Neural progenitor cell (in vitro differentiated cells): ENCODE measurements around the gene RMI1. TPM values are rescaled to one million over a fixed set of nuclear protein-coding genes. Genes with fewer than 3 reads are reported as not detected.

Source experiments
- DNase-seq: peaks from one replicate; pipeline ENCODE4 v3.0.0-alpha.2; 2016; ENCODE audit warnings: low spot score
- H2AFZ ChIP-seq: fragments of 200-600 bp; sonication (generic); replicated peaks from 2 replicates; pipeline ENCODE4 v1.6.1; 2016; ENCODE audit warnings: antibody characterized with exemption
- H3F3A ChIP-seq: fragments of 200-600 bp; sonication (generic); 2 replicates; pipeline ENCODE4 v1.6.1; 2016; ENCODE audit warnings: antibody characterized with exemption, low read depth
- H3K27ac ChIP-seq: fragments of 200-600 bp; sonication (generic); 2 replicates; pipeline ENCODE4 v1.5.1; 2016; ENCODE audit warnings: mild to moderate bottlenecking
- H3K27me3 ChIP-seq: fragments of 200-600 bp; sonication (generic); 2 replicates; pipeline ENCODE4 v1.6.1; 2016; ENCODE audit warnings: mild to moderate bottlenecking, moderate library complexity
- H3K36me3 ChIP-seq: fragments of 200-600 bp; sonication (generic); 2 replicates; pipeline ENCODE4 v1.5.1; 2016
- H3K4me1 ChIP-seq: fragments of 200-600 bp; sonication (generic); 2 replicates; pipeline ENCODE4 v1.6.1; 2016; ENCODE audit warnings: mixed run types
- H3K4me2 ChIP-seq: fragments of 200-600 bp; sonication (generic); 2 replicates; pipeline ENCODE4 v1.6.1; 2016
- H3K4me3 ChIP-seq: fragments of 200-600 bp; sonication (generic); 2 replicates; pipeline ENCODE4 v1.5.1; 2016
- H3K79me2 ChIP-seq: fragments of 200-600 bp; sonication (generic); 2 replicates; pipeline ENCODE4 v1.6.1; 2016; ENCODE audit warnings: low read depth
- H3K9ac ChIP-seq: fragments of 200-600 bp; sonication (generic); 2 replicates; pipeline ENCODE4 v1.6.1; 2016
- H3K9me3 ChIP-seq: fragments of 200-600 bp; sonication (generic); 2 replicates; pipeline ENCODE4 v1.5.1; 2016; ENCODE audit warnings: low read depth
- H4K20me1 ChIP-seq: fragments of 200-600 bp; sonication (generic); 2 replicates; pipeline ENCODE4 v1.6.1; 2016; ENCODE audit warnings: low read depth
- H3K27ac Mint-ChIP-seq: 3 replicates; pipeline ENCODE4 v1.8.0; 2021; ENCODE audit warnings: mixed read lengths
- H3K27me3 Mint-ChIP-seq: 2 replicates; pipeline ENCODE4 v1.8.0; 2022; ENCODE audit warnings: low read depth, mild to moderate bottlenecking, inconsistent platforms, moderate library complexity, mixed read lengths; ENCODE audit not compliant: insufficient read depth
- H3K36me3 Mint-ChIP-seq: 3 replicates; pipeline ENCODE4 v1.8.0; 2021; ENCODE audit warnings: mixed read lengths
- H3K4me1 Mint-ChIP-seq: 3 replicates; pipeline ENCODE4 v1.8.0; 2021; ENCODE audit warnings: mixed read lengths
- H3K4me3 Mint-ChIP-seq: 3 replicates; pipeline ENCODE4 v1.8.0; 2021; ENCODE audit warnings: mild to moderate bottlenecking, moderate library complexity, mixed read lengths
- H3K9me3 Mint-ChIP-seq: 3 replicates; pipeline ENCODE4 v1.8.0; 2020; ENCODE audit warnings: mixed read lengths
- EZH2 ChIP-seq: fragments of 200-600 bp; sonication (generic); IDR thresholded peaks from 2 replicates; pipeline ENCODE4 v1.6.1; 2017; ENCODE audit warnings: antibody characterized with exemption, mild to moderate bottlenecking, moderate library complexity
- EZH2phosphoT487 ChIP-seq: fragments of 200-600 bp; sonication (generic); IDR thresholded peaks from 2 replicates; pipeline ENCODE4 v1.6.1; 2017; ENCODE audit warnings: antibody characterized with exemption
- total RNA-seq: library from RNA; depleted of rRNA; stranded (reverse); fragments of >200 nt; gene quantifications from 2 replicates; pipeline ENCODE4 v1.2.3, GENCODE V29; 2015; ENCODE audit warnings: low replicate concordance
- TF ChIP-seq, protein P1 (sequence below): fragments of 200-600 bp; sonication (generic); IDR thresholded peaks from 2 replicates; pipeline ENCODE4 v1.5.1; 2017; ENCODE audit warnings: antibody characterized with exemption, mild to moderate bottlenecking

The RMI1 gene
- total RNA-seq, 1 donor from 2014 or later: 35.7 TPM

DNA sequence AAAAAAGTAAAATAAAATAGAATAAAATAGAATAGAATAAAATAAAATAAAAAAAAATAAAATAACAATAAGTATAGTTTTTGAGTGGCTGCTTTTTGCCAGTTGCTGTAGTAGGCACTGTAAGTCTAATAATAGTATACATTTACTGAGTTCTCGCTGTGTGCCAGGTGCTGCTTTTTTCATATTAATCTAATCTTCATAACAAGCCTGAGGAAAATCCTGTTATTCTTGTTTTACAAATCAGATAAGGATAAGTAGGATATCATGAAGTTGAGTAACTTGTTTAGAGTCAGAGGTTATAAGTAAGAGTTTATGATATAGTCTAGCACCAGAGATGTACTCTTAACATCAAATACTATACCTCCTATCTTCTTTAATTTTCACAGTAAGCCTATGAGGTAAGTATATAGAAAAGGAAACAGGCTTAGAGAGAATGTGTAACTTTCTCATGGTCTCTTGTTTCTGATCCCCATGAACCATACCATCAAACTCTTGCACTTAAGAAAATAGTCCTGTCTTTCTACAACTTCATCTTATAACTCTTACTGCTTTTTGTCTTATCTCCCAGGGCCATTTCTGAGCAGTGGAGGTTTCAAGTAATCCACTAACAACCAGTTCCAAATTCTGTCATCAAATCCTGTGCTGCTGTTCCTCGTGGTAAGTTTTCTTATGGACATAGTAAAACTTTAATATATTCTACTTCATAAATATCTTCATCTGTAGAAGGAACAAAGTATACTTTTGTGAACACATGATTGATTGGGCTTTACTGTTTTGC is 18.7 kb downstream of the RMI1 start:
- Mint-ChIP-seq H3K9me3 (no peaks in the 10 kb centered on the region), H3K4me1 (no peaks in the 10 kb centered on the region), H3K36me3 (peaks cover 25% of the 10 kb centered on the region), H3K4me3 (no peak overlapping the region), H3K27ac (no peak overlapping the region), H3K27me3 (no peaks in the 10 kb centered on the region)
- H3K9ac ChIP-seq: no peak overlapping the region
- peaks cover 46% of the 10 kb centered on the region for H3K79me2 ChIP-seq
- H3K27me3 ChIP-seq: no peaks in the 10 kb centered on the region
- no peak overlapping the region for H3K4me2 ChIP-seq
- H2AFZ ChIP-seq: no peak overlapping the region
- TF ChIP-seq, protein P1, sequence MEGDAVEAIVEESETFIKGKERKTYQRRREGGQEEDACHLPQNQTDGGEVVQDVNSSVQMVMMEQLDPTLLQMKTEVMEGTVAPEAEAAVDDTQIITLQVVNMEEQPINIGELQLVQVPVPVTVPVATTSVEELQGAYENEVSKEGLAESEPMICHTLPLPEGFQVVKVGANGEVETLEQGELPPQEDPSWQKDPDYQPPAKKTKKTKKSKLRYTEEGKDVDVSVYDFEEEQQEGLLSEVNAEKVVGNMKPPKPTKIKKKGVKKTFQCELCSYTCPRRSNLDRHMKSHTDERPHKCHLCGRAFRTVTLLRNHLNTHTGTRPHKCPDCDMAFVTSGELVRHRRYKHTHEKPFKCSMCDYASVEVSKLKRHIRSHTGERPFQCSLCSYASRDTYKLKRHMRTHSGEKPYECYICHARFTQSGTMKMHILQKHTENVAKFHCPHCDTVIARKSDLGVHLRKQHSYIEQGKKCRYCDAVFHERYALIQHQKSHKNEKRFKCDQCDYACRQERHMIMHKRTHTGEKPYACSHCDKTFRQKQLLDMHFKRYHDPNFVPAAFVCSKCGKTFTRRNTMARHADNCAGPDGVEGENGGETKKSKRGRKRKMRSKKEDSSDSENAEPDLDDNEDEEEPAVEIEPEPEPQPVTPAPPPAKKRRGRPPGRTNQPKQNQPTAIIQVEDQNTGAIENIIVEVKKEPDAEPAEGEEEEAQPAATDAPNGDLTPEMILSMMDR: no peak
- TF ChIP-seq EZH2 (no peak), EZH2phosphoT487 (no peak)
- H3K4me1 ChIP-seq: no peaks in the 10 kb centered on the region
- no peaks in the 10 kb centered on the region for H3F3A ChIP-seq
- H3K27ac ChIP-seq: no peak overlapping the region
- H4K20me1 ChIP-seq: peaks cover 32% of the 10 kb centered on the region
- H3K4me3 ChIP-seq: no peak overlapping the region
- no peak for DNase-seq
- H3K9me3 ChIP-seq: no peaks in the 10 kb centered on the region
- H3K36me3 ChIP-seq: peaks cover 19% of the 10 kb centered on the region

DNA sequence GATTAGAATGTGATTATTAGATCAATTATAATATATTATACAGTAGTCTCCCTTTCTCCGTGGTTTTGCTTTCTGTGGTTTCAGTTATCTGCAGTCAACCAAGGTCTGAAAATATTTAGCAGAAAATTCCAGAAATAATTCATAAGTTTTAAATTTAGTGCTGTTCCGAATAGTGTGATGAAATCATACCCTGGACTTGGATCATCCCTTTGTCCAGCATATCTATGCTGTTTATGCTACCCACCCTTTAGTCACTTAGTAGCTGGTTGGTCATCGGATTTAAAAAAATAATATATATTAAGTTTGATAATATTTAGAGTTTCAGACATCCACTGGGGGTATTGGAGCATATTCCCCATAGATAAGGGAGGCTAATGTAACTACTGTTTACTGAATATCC is 19.6 kb downstream of the RMI1 start:
- Histone ChIP-seq H3K79me2 (peaks cover 37% of the 10 kb centered on the region), H3K27ac (no peak overlapping the region), H2AFZ (no peak overlapping the region), H3K36me3 (peaks cover 19% of the 10 kb centered on the region), H3F3A (no peaks in the 10 kb centered on the region), H3K9me3 (no peaks in the 10 kb centered on the region), H3K4me3 (no peak overlapping the region), H4K20me1 (peaks cover 29% of the 10 kb centered on the region), H3K9ac (no peak overlapping the region), H3K4me2 (no peak overlapping the region), H3K27me3 (no peaks in the 10 kb centered on the region), H3K4me1 (no peaks in the 10 kb centered on the region)
- Mint-ChIP-seq H3K27ac (no peak overlapping the region), H3K4me1 (no peaks in the 10 kb centered on the region), H3K4me3 (no peak overlapping the region), H3K36me3 (peaks cover 28% of the 10 kb centered on the region), H3K27me3 (no peaks in the 10 kb centered on the region), H3K9me3 (no peaks in the 10 kb centered on the region)
- TF ChIP-seq, protein P1: no peak
- TF ChIP-seq EZH2phosphoT487: no peak
- no peak for TF ChIP-seq EZH2
- DNase-seq: no peak

DNA sequence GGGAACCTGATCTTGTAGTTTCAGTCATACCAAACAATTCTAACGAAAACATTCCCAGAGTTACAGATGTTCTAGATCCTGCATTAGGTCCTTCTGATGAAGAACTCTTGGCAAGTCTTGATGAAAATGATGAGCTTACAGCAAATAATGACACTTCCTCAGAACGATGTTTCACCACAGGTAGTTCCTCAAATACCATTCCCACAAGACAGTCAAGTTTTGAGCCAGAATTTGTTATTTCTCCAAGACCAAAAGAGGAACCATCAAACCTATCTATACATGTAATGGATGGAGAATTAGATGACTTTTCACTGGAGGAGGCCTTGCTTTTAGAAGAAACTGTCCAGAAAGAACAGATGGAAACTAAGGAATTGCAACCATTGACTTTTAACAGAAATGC is 21.0 kb downstream of the RMI1 start:
- H3K9ac ChIP-seq: no peak overlapping the region
- H3K4me1 ChIP-seq: no peaks in the 10 kb centered on the region
- TF ChIP-seq EZH2 (no peak), EZH2phosphoT487 (no peak)
- TF ChIP-seq, protein P1: no peak
- peaks cover 28% of the 10 kb centered on the region for H3K36me3 Mint-ChIP-seq
- H3K36me3 ChIP-seq: peaks cover 16% of the 10 kb centered on the region
- H3K4me3 Mint-ChIP-seq: no peak overlapping the region
- no peak overlapping the region for H3K4me2 ChIP-seq
- H3K9me3 ChIP-seq: no peaks in the 10 kb centered on the region
- no peak for DNase-seq
- H3K79me2 ChIP-seq: peaks cover 23% of the 10 kb centered on the region
- no peaks in the 10 kb centered on the region for H3K4me1 Mint-ChIP-seq
- peaks cover 16% of the 10 kb centered on the region for H4K20me1 ChIP-seq
- peaks cover 2% of the 10 kb centered on the region for H3K9me3 Mint-ChIP-seq
- no peaks in the 10 kb centered on the region for H3F3A ChIP-seq
- H3K27ac Mint-ChIP-seq: no peak overlapping the region
- no peak overlapping the region for H3K4me3 ChIP-seq
- H2AFZ ChIP-seq: no peak overlapping the region
- H3K27me3 ChIP-seq: no peaks in the 10 kb centered on the region
- H3K27me3 Mint-ChIP-seq: no peaks in the 10 kb centered on the region
- no peak overlapping the region for H3K27ac ChIP-seq
